ENCODE measurements around the gene DNAJC18.

DNA sequence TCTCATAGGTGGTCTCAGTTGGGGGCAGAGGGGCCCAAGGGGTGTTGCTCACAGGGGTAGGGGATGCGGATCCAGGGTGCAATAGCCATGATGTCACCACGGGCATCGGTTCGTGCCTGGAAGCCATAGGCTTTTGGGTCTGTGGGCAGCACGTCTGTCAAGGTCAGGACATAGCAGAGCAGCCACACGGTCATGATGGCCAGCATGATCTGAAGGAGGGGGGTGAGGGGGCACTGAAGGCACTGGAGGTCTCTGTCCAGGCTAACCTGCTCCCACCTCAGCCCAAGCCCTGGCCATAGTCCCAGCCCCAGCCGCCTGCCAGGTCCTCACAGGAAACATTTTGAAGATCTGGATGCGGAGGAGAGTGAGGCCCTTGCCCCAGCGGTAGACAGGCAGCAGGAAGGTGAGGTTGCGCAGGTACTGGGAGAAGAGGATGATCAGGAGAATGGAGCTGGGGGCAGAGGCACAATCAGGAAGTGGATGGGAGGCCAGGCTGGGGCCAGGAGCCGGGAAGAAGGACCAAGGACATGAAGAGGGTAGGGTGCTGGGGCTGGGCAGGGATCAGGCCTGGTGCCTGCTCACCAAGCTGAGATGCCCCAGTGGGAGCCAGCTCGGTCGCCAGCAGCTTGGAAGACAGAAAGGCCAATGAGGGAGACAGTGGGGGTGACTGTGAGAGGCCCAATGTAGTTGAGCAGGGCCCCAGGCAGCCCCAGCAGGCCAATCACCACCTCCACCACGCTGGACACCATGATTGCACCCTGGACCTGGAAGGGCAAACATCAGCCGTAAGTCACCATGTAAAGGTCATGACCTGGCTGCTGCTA is 59.5 kb downstream of the DNAJC18 start:
- TF ChIP-seq CTCF (IDR thresholded peaks at IDR 0.05; ENCODE audit: low read depth, low read length) (no peak), POLR2A (IDR thresholded peaks at IDR 0.05; ENCODE audit: extremely low read depth, insufficient read length) (no peak)
- TF ChIP-seq, protein P1, sequence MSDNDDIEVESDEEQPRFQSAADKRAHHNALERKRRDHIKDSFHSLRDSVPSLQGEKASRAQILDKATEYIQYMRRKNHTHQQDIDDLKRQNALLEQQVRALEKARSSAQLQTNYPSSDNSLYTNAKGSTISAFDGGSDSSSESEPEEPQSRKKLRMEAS (IDR thresholded peaks at IDR 0.05; ENCODE audit: low read depth, low read length): no peak
